Progenitor cell of endocrine pancreas (in vitro differentiated cells): ENCODE measurements around the gene CTRB2. TPM values are rescaled to one million over a fixed set of nuclear protein-coding genes. Genes with fewer than 3 reads are reported as not detected.
"Not testable (repeated sequence)": the region's sequence is repeated elsewhere in the genome, so short reads cannot be mapped to it uniquely, and the experiment has no call there.

ENCODE experiments used
- DNase-seq: peaks from one replicate; pipeline ENCODE4 v3.0.0; 2021; ENCODE audit warnings: low spot score; ENCODE audit not compliant: unreplicated experiment
- H3K27ac Mint-ChIP-seq: 2 replicates; pipeline ENCODE4 v1.8.0; 2021; ENCODE audit warnings: mild to moderate bottlenecking, moderate library complexity, mixed read lengths
- H3K27me3 Mint-ChIP-seq: 2 replicates; pipeline ENCODE4 v1.8.0; 2021; ENCODE audit warnings: mixed read lengths
- H3K36me3 Mint-ChIP-seq: 2 replicates; pipeline ENCODE4 v1.8.0; 2022; ENCODE audit warnings: mixed read lengths; ENCODE audit not compliant: insufficient read depth
- H3K4me1 Mint-ChIP-seq: 2 replicates; pipeline ENCODE4 v1.8.0; 2021; ENCODE audit warnings: low read depth, mixed read lengths
- H3K4me3 Mint-ChIP-seq: 2 replicates; pipeline ENCODE4 v1.8.0; 2021; ENCODE audit warnings: low read depth, mild to moderate bottlenecking, moderate library complexity, mixed read lengths
- H3K9me3 Mint-ChIP-seq: 2 replicates; pipeline ENCODE4 v1.8.0; 2021; ENCODE audit warnings: low read depth, mixed read lengths
- total RNA-seq: library from RNA; stranded (reverse); gene quantifications from 2 replicates; pipeline ENCODE4 v1.2.1, GENCODE V29; 2021
- TF ChIP-seq, protein P1 (sequence below): fragments of 200-600 bp; sonication (generic); IDR thresholded peaks from one replicate; pipeline ENCODE4 v1.5.0; 2021; ENCODE audit warnings: antibody characterized with exemption, mild to moderate bottlenecking; ENCODE audit not compliant: unreplicated experiment

CTRB2 gene
- total RNA-seq, 1 donor from 2014 or later: 1.1 TPM

DNA sequence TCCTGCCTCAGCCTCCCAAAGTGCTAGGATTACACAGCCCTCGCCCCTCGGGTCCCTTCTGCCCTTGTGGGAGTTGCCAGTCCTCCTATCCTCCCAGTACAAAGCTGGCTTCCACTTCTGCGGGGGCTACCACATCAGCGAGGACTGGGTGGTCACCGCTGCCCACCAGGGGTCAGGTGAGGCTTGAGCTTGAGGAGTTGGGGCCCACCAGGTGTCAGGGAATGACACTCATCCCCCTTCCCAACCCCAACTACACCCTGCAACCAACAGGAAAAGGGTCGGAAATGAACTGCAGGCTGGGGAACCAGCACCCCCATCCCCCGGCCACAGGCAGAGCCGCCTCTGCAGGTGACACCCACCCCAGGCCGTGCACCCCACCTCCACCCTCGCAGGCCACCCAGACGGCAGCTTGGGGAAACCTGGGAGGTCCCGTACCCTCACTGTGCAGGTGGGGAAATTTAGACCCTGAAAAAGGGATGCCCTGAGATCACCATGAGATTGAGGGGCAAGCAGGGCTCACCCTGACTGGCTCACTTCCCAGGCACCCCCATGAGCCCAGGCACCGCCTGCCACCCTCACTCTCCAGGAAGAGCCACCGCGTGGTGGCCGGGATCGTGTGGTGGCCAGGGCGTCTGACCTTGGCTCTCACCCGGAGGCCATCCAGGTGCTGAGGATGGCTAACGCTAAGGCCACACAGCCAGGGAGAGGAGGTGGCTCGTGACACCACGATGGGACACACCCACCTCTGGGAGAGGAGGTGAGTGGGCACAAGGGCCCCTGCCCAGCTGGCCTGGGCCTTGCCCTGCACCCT is 19.8 kb upstream of the CTRB2 start:
- no peak for DNase-seq
- no peak overlapping the region for H3K4me3 Mint-ChIP-seq
- no peaks in the 10 kb centered on the region for H3K4me1 Mint-ChIP-seq
- no peaks in the 10 kb centered on the region for H3K9me3 Mint-ChIP-seq
- peaks cover 5% of the 10 kb centered on the region for H3K36me3 Mint-ChIP-seq
- TF ChIP-seq, protein P1, sequence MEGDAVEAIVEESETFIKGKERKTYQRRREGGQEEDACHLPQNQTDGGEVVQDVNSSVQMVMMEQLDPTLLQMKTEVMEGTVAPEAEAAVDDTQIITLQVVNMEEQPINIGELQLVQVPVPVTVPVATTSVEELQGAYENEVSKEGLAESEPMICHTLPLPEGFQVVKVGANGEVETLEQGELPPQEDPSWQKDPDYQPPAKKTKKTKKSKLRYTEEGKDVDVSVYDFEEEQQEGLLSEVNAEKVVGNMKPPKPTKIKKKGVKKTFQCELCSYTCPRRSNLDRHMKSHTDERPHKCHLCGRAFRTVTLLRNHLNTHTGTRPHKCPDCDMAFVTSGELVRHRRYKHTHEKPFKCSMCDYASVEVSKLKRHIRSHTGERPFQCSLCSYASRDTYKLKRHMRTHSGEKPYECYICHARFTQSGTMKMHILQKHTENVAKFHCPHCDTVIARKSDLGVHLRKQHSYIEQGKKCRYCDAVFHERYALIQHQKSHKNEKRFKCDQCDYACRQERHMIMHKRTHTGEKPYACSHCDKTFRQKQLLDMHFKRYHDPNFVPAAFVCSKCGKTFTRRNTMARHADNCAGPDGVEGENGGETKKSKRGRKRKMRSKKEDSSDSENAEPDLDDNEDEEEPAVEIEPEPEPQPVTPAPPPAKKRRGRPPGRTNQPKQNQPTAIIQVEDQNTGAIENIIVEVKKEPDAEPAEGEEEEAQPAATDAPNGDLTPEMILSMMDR: no peak
- no peak overlapping the region for H3K27ac Mint-ChIP-seq
- H3K27me3 Mint-ChIP-seq: no peaks in the 10 kb centered on the region

- H3K4me1 Mint-ChIP-seq: no peaks in the 10 kb centered on the region
- TF ChIP-seq, protein P1: no peak
- peaks cover 5% of the 10 kb centered on the region for H3K36me3 Mint-ChIP-seq
- no peak overlapping the region for H3K27ac Mint-ChIP-seq
- H3K9me3 Mint-ChIP-seq: no peaks in the 10 kb centered on the region
- no peaks in the 10 kb centered on the region for H3K27me3 Mint-ChIP-seq
- H3K4me3 Mint-ChIP-seq: no peak overlapping the region
- no peak for DNase-seq
Measured at GRCh38 chr16:75225678-75226515, 18.9 kb upstream of the CTRB2 start.

GRCh38 chr16:75225092-75225491 is 18.1 kb upstream of the CTRB2 start:
- TF ChIP-seq, protein P1: no peak
- H3K36me3 Mint-ChIP-seq: peaks cover 1% of the 10 kb centered on the region

DNA sequence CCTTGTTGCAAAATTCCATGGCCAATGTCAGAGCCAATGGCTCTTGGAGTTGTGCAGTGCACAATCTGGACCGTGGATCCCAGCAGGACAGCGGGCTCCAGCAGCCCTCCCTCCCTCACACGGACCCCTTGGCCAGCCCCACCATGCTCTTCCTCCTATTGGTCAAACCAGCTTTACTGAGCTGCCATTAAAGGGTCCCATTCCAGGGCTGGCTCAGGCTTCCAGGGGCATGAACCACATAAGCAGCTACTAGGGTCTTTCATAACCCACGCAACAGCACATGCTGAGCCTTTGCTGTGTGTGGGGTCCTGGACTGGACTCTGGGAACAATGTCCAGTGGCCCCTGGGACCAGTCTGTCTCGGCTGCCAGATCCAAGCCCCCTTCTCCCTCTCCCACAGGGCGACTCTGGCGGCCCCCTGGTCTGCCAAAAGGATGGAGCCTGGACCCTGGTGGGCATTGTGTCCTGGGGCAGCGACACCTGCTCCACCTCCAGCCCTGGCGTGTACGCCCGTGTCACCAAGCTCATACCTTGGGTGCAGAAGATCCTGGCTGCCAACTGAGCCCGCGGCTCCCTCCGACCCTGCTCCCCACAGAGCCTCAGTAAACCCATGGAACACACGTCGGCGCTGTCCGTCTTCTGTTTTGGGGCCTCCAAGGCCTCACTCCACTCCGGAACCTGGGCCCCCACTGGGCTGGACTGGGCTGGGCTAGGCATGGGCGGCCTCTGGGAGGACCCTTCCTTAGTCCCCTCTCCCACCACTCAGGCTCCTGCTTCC is 17.5 kb upstream of the CTRB2 start:
- Mint-ChIP-seq H3K36me3 (peaks cover 1% of the 10 kb centered on the region), H3K4me3 (no peak overlapping the region), H3K27me3 (no peaks in the 10 kb centered on the region), H3K4me1 (no peaks in the 10 kb centered on the region), H3K9me3 (no peaks in the 10 kb centered on the region), H3K27ac (no peak overlapping the region)
- DNase-seq: no peak
- TF ChIP-seq, protein P1: no peak

More at GRCh38 chr16:75225092-75225491, 18.1 kb upstream of the CTRB2 start:
- Mint-ChIP-seq H3K4me3 (no peak overlapping the region), H3K4me1 (no peaks in the 10 kb centered on the region), H3K27ac (no peak overlapping the region), H3K27me3 (no peaks in the 10 kb centered on the region), H3K9me3 (no peaks in the 10 kb centered on the region)
- no peak for DNase-seq

DNA sequence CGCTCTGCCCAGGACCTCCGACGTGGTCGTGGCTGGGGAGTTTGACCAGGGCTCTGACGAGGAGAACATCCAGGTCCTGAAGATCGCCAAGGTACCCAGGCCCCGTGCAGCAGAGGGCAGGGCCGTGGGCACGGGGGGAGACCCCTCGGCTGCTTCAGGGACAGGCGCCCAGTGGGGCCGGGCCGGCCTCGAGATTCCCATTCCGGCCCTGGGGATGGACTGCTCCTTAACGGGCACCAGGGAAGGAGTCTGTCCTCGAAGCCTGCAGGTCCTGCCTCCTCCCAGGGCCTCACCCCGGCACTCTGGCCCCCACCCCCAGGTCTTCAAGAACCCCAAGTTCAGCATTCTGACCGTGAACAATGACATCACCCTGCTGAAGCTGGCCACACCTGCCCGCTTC is 16.2 kb upstream of the CTRB2 start:
- DNase-seq, H3K27ac Mint-ChIP-seq, H3K36me3 Mint-ChIP-seq, H3K9me3 Mint-ChIP-seq, H3K4me3 Mint-ChIP-seq, H3K4me1 Mint-ChIP-seq, H3K27me3 Mint-ChIP-seq: not testable (repeated sequence)
